ENCODE results near the gene HSCB.

Gene HSCB

DNA sequence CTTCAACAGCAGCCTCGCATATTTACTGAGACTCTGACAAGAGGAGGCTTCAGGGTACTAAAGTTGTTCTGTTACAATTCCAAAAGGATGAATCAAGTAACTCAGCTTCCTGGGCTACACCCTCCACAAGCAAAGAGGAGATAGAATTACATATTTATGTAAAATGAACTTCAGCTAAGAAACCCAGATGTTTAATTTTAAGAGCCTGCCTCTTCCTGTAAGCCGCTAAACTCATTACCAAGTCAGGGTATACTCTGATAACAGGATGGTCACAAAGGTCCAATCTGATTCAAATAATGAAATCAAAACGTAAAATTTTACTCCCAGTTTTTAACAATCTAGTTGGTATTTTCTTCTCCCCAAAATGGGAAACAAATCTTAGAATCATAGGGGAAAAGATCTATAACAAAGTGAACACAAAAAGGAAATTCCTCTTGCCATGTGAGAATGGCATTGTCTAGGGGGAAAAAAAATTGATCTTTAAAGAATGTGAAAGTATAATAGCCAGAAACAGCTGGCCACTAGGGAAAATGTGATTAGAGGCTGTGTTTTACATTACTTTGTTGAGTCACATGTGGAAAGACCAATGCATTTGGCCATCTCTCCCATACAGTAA, 31.2 kb upstream of the HSCB start:
- H3K4me1 ChIP-seq = peaks cover 10% of the 10 kb centered on the region
- H3K4me3 ChIP-seq (ENCODE audit: low read depth, low read length) = no peak overlapping the region
- H3K27me3 ChIP-seq = no peaks in the 10 kb centered on the region
- H3K9me3 ChIP-seq = no peaks in the 10 kb centered on the region
- DNase-seq = no peak
- TF ChIP-seq, protein P1, sequence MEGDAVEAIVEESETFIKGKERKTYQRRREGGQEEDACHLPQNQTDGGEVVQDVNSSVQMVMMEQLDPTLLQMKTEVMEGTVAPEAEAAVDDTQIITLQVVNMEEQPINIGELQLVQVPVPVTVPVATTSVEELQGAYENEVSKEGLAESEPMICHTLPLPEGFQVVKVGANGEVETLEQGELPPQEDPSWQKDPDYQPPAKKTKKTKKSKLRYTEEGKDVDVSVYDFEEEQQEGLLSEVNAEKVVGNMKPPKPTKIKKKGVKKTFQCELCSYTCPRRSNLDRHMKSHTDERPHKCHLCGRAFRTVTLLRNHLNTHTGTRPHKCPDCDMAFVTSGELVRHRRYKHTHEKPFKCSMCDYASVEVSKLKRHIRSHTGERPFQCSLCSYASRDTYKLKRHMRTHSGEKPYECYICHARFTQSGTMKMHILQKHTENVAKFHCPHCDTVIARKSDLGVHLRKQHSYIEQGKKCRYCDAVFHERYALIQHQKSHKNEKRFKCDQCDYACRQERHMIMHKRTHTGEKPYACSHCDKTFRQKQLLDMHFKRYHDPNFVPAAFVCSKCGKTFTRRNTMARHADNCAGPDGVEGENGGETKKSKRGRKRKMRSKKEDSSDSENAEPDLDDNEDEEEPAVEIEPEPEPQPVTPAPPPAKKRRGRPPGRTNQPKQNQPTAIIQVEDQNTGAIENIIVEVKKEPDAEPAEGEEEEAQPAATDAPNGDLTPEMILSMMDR (IDR thresholded peaks at IDR 0.05; ENCODE audit: low read depth, low read length) = no peak
- peaks cover 15% of the 10 kb centered on the region for H3K36me3 ChIP-seq

DNA sequence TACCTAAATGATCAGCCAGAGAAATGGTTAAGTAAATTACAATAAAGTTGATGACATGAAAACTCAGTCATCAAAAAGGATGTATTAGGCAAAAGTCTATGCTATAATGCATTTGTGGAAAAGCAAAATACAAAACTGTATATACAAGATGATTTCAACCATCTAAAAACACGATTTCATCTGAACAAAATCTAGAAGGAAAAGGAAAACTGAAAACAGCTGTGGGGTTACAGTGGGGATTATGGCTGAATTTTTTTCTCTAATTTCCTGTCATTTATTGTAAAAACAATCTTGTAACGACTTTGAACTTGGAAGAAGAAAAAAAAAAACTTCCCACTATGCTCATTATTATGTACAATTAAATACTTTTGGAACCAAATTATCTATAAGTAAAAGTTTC, 30.5 kb upstream of the HSCB start:
- TF ChIP-seq, protein P1 (IDR thresholded peaks at IDR 0.05; ENCODE audit: low read depth, low read length) = no peak
- Histone ChIP-seq H3K36me3 (peaks cover 14% of the 10 kb centered on the region), H3K4me1 (peaks cover 10% of the 10 kb centered on the region), H3K4me3 (ENCODE audit: low read depth, low read length) (no peak overlapping the region), H3K27me3 (no peaks in the 10 kb centered on the region), H3K9me3 (no peaks in the 10 kb centered on the region)
- no peak for DNase-seq

DNA sequence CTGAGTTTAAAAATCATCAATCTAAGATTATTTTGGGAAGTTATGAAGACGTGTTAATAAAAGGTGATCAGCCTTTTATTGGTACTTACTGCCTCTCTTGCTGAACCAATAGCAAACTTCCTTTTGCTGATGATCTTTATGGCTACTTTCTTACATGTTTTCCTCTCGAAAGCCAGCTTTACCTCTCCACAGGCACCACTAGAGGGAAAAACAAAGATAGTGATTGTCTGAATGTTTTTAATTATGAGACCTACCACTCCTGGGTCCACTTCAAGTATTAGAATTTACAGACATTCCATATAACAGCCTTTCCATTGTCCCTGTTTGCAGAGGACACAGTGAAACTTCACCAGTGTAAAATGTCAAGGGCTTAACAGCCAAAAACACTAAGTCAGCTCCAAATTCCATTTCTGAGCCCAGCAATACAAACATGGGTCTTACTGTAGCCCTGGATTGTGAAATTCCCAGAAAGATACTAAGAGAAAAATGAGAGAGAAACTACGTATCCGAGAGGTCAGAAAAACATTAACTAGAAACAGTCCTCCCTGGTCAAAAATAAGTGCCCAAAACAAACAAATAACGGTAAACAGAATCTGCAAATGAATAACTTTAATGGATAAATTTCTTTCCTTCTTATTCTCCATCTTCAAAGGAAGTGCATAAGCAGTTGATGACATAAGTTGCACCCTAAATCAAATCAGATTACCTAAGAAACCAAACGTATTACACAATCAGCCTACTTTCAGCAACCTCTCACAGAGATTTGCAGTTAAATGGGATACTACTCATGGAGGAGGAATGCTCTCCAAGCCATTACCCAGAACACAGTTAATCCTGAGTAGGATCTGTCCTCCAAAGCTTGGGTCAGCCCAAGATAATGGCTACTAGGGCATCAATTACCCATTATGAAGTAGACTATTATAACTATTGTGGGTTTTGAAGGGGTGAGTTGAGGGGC, 29.7 kb upstream of the HSCB start:
- H3K4me3 ChIP-seq (ENCODE audit: low read depth, low read length) = no peak overlapping the region
- TF ChIP-seq, protein P1 (IDR thresholded peaks at IDR 0.05; ENCODE audit: low read depth, low read length) = no peak; the same call in 1 of the 2 replicates
- no peaks in the 10 kb centered on the region for H3K9me3 ChIP-seq
- no peak for DNase-seq
- peaks cover 10% of the 10 kb centered on the region for H3K36me3 ChIP-seq
- peaks cover 10% of the 10 kb centered on the region for H3K4me1 ChIP-seq
- no peaks in the 10 kb centered on the region for H3K27me3 ChIP-seq

DNA sequence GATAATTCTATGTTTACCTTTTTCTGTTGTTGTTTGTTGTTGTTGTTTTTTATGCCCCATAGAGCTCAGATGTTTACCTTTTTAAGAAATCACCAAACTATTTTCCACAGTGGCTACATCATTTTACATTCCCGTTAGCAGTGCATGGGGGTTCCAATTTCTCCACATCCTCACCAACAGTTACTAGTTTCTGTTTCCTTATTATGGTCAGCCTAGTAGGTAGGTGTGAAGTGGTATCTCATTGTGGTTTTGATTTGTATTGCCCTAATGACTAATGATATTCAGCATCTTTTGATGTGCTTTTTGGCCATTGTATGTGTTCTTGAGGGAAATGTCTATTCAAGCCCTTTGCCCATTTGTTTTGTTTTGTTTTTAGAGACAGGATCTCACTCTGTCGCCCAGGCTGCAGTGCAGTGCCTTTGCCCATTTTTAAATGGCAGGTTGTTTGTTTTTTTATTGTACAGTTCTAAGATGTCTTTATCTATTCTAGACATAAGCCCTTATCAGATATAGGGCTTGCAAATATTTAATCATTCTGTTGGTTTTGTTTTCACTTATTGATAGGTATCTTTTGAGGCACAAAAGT, 27.7 kb upstream of the HSCB start:
- H3K27me3 ChIP-seq = no peaks in the 10 kb centered on the region
- peaks cover 10% of the 10 kb centered on the region for H3K4me1 ChIP-seq
- TF ChIP-seq, protein P1 (IDR thresholded peaks at IDR 0.05; ENCODE audit: low read depth, low read length) = no peak
- no peak for DNase-seq
- H3K4me3 ChIP-seq (ENCODE audit: low read depth, low read length) = no peak overlapping the region
- H3K9me3 ChIP-seq = no peaks in the 10 kb centered on the region
- H3K36me3 ChIP-seq = peaks cover 20% of the 10 kb centered on the region

DNA sequence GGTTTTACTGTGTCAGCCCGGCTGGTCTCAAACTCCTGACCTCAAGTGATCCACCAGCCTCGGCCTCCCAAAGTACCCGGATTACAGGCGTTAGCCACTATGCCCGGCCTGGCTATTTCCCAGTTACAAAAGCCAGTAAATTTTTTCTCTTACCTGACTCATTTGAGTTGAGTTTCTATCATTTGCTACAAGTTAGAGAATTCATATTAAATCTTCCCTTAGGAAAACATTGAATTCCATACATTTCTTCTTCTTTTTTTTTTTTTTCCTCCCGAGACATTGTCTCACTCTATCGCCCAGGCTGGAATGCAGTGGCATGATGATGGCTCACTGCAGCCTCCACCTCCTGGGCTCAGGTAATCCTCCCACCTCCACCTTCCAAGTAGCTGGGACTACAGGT, 26.2 kb upstream of the HSCB start:
- no peak for DNase-seq
- H3K4me3 ChIP-seq (ENCODE audit: low read depth, low read length) = no peak overlapping the region
- H3K4me1 ChIP-seq = peaks cover 7% of the 10 kb centered on the region
- H3K27me3 ChIP-seq = no peaks in the 10 kb centered on the region
- peaks cover 14% of the 10 kb centered on the region for H3K36me3 ChIP-seq
- TF ChIP-seq, protein P1 (IDR thresholded peaks at IDR 0.05; ENCODE audit: low read depth, low read length) = no peak
- no peaks in the 10 kb centered on the region for H3K9me3 ChIP-seq
